ENCODE measurements around the gene KIFBP.
"Not testable (repeated sequence)": the region's sequence is repeated elsewhere in the genome, so short reads cannot be mapped to it uniquely, and the experiment has no call there.

DNA sequence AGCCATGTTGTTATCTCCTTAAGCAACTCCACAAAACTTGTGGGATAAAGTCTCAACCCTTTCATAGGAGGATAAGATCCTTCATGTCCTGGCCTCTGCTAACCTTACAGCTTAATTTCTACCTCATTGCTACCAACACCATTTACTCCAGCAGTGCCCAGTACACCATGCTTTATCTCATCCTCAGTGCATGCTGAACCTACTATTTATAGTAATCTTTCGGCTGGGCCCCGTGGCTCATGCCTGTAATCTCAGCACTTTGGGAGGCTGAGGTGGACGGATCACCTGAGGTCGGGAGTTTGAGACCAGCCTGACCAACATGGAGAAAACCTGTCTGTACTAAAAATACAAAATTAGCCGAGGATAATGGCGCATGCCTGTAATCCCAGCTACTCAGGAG is 8.9 kb upstream of the KIFBP start:
- not testable (repeated sequence) for TF ChIP-seq SP1 (IDR thresholded peaks at IDR 0.05; ENCODE audit: low read depth); JUND (IDR thresholded peaks at IDR 0.05); ZNF274 (IDR thresholded peaks at IDR 0.05; ENCODE audit: low read depth, low read length); POLR2AphosphoS5 (IDR thresholded peaks at IDR 0.05; ENCODE audit: low read depth, low read length); POLR2A (IDR thresholded peaks at IDR 0.05; ENCODE audit: borderline replicate concordance, extremely low read depth, insufficient read depth, insufficient read length); YY1 (IDR thresholded peaks at IDR 0.05; ENCODE audit: extremely low read depth, insufficient replicate concordance, low read depth, low read length); EZH2 (IDR thresholded peaks at IDR 0.05)
- TF ChIP-seq, protein P1, sequence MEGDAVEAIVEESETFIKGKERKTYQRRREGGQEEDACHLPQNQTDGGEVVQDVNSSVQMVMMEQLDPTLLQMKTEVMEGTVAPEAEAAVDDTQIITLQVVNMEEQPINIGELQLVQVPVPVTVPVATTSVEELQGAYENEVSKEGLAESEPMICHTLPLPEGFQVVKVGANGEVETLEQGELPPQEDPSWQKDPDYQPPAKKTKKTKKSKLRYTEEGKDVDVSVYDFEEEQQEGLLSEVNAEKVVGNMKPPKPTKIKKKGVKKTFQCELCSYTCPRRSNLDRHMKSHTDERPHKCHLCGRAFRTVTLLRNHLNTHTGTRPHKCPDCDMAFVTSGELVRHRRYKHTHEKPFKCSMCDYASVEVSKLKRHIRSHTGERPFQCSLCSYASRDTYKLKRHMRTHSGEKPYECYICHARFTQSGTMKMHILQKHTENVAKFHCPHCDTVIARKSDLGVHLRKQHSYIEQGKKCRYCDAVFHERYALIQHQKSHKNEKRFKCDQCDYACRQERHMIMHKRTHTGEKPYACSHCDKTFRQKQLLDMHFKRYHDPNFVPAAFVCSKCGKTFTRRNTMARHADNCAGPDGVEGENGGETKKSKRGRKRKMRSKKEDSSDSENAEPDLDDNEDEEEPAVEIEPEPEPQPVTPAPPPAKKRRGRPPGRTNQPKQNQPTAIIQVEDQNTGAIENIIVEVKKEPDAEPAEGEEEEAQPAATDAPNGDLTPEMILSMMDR (IDR thresholded peaks at IDR 0.05 in 2 of 3, conservative IDR thresholded peaks at IDR 0.05 in 1 of 3; ENCODE audit: borderline replicate concordance in 1 of 3, insufficient read depth in 1 of 3, low read depth in 2 of 3, low read length in 2 of 3), result not testable (repeated sequence)
- TF ChIP-seq, protein P2, sequence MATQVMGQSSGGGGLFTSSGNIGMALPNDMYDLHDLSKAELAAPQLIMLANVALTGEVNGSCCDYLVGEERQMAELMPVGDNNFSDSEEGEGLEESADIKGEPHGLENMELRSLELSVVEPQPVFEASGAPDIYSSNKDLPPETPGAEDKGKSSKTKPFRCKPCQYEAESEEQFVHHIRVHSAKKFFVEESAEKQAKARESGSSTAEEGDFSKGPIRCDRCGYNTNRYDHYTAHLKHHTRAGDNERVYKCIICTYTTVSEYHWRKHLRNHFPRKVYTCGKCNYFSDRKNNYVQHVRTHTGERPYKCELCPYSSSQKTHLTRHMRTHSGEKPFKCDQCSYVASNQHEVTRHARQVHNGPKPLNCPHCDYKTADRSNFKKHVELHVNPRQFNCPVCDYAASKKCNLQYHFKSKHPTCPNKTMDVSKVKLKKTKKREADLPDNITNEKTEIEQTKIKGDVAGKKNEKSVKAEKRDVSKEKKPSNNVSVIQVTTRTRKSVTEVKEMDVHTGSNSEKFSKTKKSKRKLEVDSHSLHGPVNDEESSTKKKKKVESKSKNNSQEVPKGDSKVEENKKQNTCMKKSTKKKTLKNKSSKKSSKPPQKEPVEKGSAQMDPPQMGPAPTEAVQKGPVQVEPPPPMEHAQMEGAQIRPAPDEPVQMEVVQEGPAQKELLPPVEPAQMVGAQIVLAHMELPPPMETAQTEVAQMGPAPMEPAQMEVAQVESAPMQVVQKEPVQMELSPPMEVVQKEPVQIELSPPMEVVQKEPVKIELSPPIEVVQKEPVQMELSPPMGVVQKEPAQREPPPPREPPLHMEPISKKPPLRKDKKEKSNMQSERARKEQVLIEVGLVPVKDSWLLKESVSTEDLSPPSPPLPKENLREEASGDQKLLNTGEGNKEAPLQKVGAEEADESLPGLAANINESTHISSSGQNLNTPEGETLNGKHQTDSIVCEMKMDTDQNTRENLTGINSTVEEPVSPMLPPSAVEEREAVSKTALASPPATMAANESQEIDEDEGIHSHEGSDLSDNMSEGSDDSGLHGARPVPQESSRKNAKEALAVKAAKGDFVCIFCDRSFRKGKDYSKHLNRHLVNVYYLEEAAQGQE (IDR thresholded peaks at IDR 0.05; ENCODE audit: low read depth), result not testable (repeated sequence)
